Urinary bladder (tissue), 4 donors: ENCODE data around the gene POU2F3. TPM values are rescaled to one million over a fixed set of nuclear protein-coding genes. Genes with fewer than 3 reads are reported as not detected.

Experiments
- DNase-seq: peaks from one replicate; pipeline ENCODE4 v3.0.0-alpha.2; 2015; ENCODE audit errors: extremely low spot score
- H3K27ac ChIP-seq: one replicate; pipeline ENCODE4 v1.5.1; 2013; ENCODE audit warnings: low read depth, mild to moderate bottlenecking, moderate library complexity
- H3K36me3 ChIP-seq: one replicate; pipeline ENCODE4 v1.6.1; 2013; ENCODE audit warnings: mild to moderate bottlenecking, moderate library complexity; ENCODE audit not compliant: insufficient read depth
- H3K4me1 ChIP-seq: one replicate; pipeline ENCODE4 v1.6.1; 2013; ENCODE audit warnings: mild to moderate bottlenecking, moderate library complexity; ENCODE audit not compliant: insufficient read depth
- H3K4me3 ChIP-seq: one replicate; pipeline ENCODE4 v1.5.1; 2013; ENCODE audit warnings: low read depth, low read length
- WGBS: extraction: QIAGEN DNeasy Blood & Tissue Kit; methylation state at CpG from one replicate; pipeline ENCODE4 v1.1.7; 2013; 5-methylcytosine and 5-hydroxymethylcytosine counted together
- polyA plus RNA-seq: library from polyadenylated mRNA; stranded (reverse); fragments of 200-250 nt; gene quantifications from one replicate; pipeline ENCODE4 v1.2.3, GENCODE V29; 2013
- total RNA-seq: library from RNA; depleted of rRNA; stranded (reverse); fragments of >200 nt; gene quantifications from one replicate; pipeline ENCODE4 v1.2.3, GENCODE V29; 2014
- donor health status: healthy with polysubstance abuse.
- donor health status: healthy.

Gene POU2F3
- total and polyA plus RNA-seq, 2 donors, result 0.44 to 0.58 TPM

- no peak overlapping the region for H3K27ac ChIP-seq
- H3K4me3 ChIP-seq, result no peak overlapping the region
- H3K36me3 ChIP-seq, result no peaks in the 10 kb centered on the region
- no peak for DNase-seq
- WGBS, result 77% methylated on average over 3 of the region's 3 CpGs
- H3K4me1 ChIP-seq, result no peaks in the 10 kb centered on the region
These were observed 89.6 kb downstream of the POU2F3 start for GRCh38 chr11:120329556-120329955.

- Histone ChIP-seq H3K4me3 (no peak overlapping the region), H3K4me1 (no peaks in the 10 kb centered on the region), H3K36me3 (no peaks in the 10 kb centered on the region), H3K27ac (no peak overlapping the region)
- DNase-seq, result no peak
- WGBS, result 96% methylated on average over 6 of the region's 6 CpGs
These were observed 90.1 kb downstream of the POU2F3 start for GRCh38 chr11:120330045-120330444.

GRCh38 chr11:120331301-120331996 is 91.5 kb downstream of the POU2F3 start:
- DNase-seq, result no peak
- 30% methylated on average over 2 of the region's 2 CpGs for WGBS
- Histone ChIP-seq H3K4me1 (no peaks in the 10 kb centered on the region), H3K4me3 (no peak overlapping the region), H3K27ac (no peak overlapping the region), H3K36me3 (no peaks in the 10 kb centered on the region)

- Histone ChIP-seq H3K4me1 (no peaks in the 10 kb centered on the region), H3K27ac (no peak overlapping the region), H3K4me3 (no peak overlapping the region), H3K36me3 (no peaks in the 10 kb centered on the region)
- 84% methylated on average over 5 of the region's 5 CpGs for WGBS
- no peak for DNase-seq
These were observed 93.1 kb downstream of the POU2F3 start for GRCh38 chr11:120332822-120333716.

GRCh38 chr11:120333801-120334200 is 93.9 kb downstream of the POU2F3 start:
- no peaks in the 10 kb centered on the region for H3K4me1 ChIP-seq
- H3K27ac ChIP-seq, result no peak overlapping the region
- no peak overlapping the region for H3K4me3 ChIP-seq
- DNase-seq, result no peak
- WGBS, result 82% methylated on average over 1 of the region's 1 CpG
- H3K36me3 ChIP-seq, result no peaks in the 10 kb centered on the region

GRCh38 chr11:120334332-120334731 is 94.4 kb downstream of the POU2F3 start:
- Histone ChIP-seq H3K4me1 (no peaks in the 10 kb centered on the region), H3K27ac (no peak overlapping the region), H3K4me3 (no peak overlapping the region), H3K36me3 (no peaks in the 10 kb centered on the region)
- no peak for DNase-seq
- 26% methylated on average over 1 of the region's 1 CpG for WGBS

- DNase-seq, result peak; percentile 70
- Histone ChIP-seq H3K27ac (peak overlapping the region; percentile 87), H3K36me3 (no peaks in the 10 kb centered on the region), H3K4me1 (no peaks in the 10 kb centered on the region), H3K4me3 (peak overlapping the region; percentile 82)
- under 1% methylated on average over 8 of the region's 8 CpGs for WGBS
These were observed 95.0 kb downstream of the POU2F3 start for GRCh38 chr11:120334894-120335462.

- H3K36me3 ChIP-seq, result no peaks in the 10 kb centered on the region
- peak overlapping the region; percentile 82 for H3K4me3 ChIP-seq
- peak overlapping the region; percentile 87 for H3K27ac ChIP-seq
- no peak for DNase-seq
- WGBS, result under 1% methylated on average over 19 of the region's 19 CpGs
- H3K4me1 ChIP-seq, result no peaks in the 10 kb centered on the region
These were observed 95.6 kb downstream of the POU2F3 start for GRCh38 chr11:120335556-120335907.

GRCh38 chr11:120335908-120336640 is 96.1 kb downstream of the POU2F3 start, which contains the start of gene ARHGEF12:
Gene ARHGEF12, plus strand, starts transcription at chr11:120336413. Its CDS starts 831 bp downstream, at chr11:120337244.
- under 1% methylated on average over 92 of the region's 92 CpGs for WGBS
- Histone ChIP-seq H3K4me3 (peak within 1 kb of the TSS; percentile 82), H3K27ac (peak within 1 kb of the TSS; percentile 87), H3K4me1 (no peaks in the 10 kb centered on the region), H3K36me3 (no peaks in the 10 kb centered on the region)
- DNase-seq, result peak; percentile 90

GRCh38 chr11:120336641-120337354 is 96.9 kb downstream of the POU2F3 start:
- no peaks in the 10 kb centered on the region for H3K4me1 ChIP-seq
- H3K27ac ChIP-seq, result peak overlapping the region; percentile 71
- H3K4me3 ChIP-seq, result peak overlapping the region; percentile 82
- no peak for DNase-seq
- under 1% methylated on average over 56 of the region's 56 CpGs for WGBS
- no peaks in the 10 kb centered on the region for H3K36me3 ChIP-seq

GRCh38 chr11:120337355-120338106 is 97.6 kb downstream of the POU2F3 start:
- WGBS, result 5% methylated on average over 18 of the region's 18 CpGs
- no peak for DNase-seq

More at GRCh38 chr11:120337355-120338106, 97.6 kb downstream of the POU2F3 start:
- no peaks in the 10 kb centered on the region for H3K4me1 ChIP-seq
- peak overlapping the region; percentile 71 for H3K27ac ChIP-seq
- H3K36me3 ChIP-seq, result no peaks in the 10 kb centered on the region
- peak overlapping the region; percentile 82 for H3K4me3 ChIP-seq
